H1 (cell line): ENCODE results near the gene ANKRD11. TPM values are rescaled to one million over a fixed set of nuclear protein-coding genes. Genes with fewer than 3 reads are reported as not detected.

Experiments used
- CTCF ChIA-PET: fragments of 300-600 bp; sonication (Branson Sonifier 250); formaldehyde crosslinking; loops from one replicate; lab custom pipeline; 2021; ENCODE audit not compliant: partially characterized antibody; lab: Charles Lee
- POLR2A ChIA-PET: fragments of 300-600 bp; sonication (Branson Sonifier 250); formaldehyde crosslinking; loops from one replicate; lab custom pipeline; 2021; ENCODE audit warnings: inconsistent platforms; ENCODE audit not compliant: partially characterized antibody; lab: Charles Lee
- DNase-seq, 2 experiments: peaks; one replicate each; pipeline versions ENCODE4 v3.0.0 to v3.0.0-alpha.2; 2010 to 2022; ENCODE audit warnings: low spot score in 2 of 2, low read depth in 1 of 2, mixed read lengths in 1 of 2
- FAIRE-seq: peaks from 2 replicates; lab custom pipeline; 2011; peaks lifted over from hg19 to GRCh38; lab: Jason Lieb, UNC
- H2AFZ ChIP-seq: 2 replicates; pipeline ENCODE4 v1.8.1; 2012; ENCODE audit warnings: low read length, inconsistent platforms
- H2AK5ac ChIP-seq: 2 replicates; pipeline ENCODE4 v1.6.1; 2013; ENCODE audit warnings: low read depth, low read length
- H2BK120ac ChIP-seq: replicated peaks from 2 replicates; pipeline ENCODE3; 2013; ENCODE audit warnings: low read depth, low read length, inconsistent platforms
- H2BK12ac ChIP-seq: 2 replicates; pipeline ENCODE4 v1.6.1; 2013; ENCODE audit warnings: low read depth, low read length
- H2BK15ac ChIP-seq: 2 replicates; pipeline ENCODE4 v1.6.1; 2013; ENCODE audit warnings: low read length
- H2BK20ac ChIP-seq: 2 replicates; pipeline ENCODE4 v1.6.1; 2013; ENCODE audit warnings: low read length
- H2BK5ac ChIP-seq: 2 replicates; pipeline ENCODE4 v1.6.1; 2013; ENCODE audit warnings: low read depth, low read length
- H3K14ac ChIP-seq: 2 replicates; pipeline ENCODE4 v1.6.1; 2013; ENCODE audit warnings: inconsistent platforms; ENCODE audit not compliant: insufficient read length
- H3K18ac ChIP-seq: 2 replicates; pipeline ENCODE4 v1.6.1; 2013; ENCODE audit warnings: low read length; ENCODE audit errors: extremely low read depth
- H3K23ac ChIP-seq: 2 replicates; pipeline ENCODE4 v1.6.1; 2013; ENCODE audit warnings: inconsistent platforms; ENCODE audit not compliant: insufficient read length
- H3K23me2 ChIP-seq: 2 replicates; pipeline ENCODE4 v1.6.1; 2013; ENCODE audit warnings: low read depth, low read length
- H3K27ac ChIP-seq: 2 replicates; pipeline ENCODE4 v1.6.1; 2011; ENCODE audit warnings: low read depth, low read length, inconsistent platforms
- H3K27me3 ChIP-seq, 4 experiments: replicated peaks in 1 of 4; 1 replicate in 1 of 4; 2 replicates in 3 of 4; pipeline versions ENCODE4 v1.6.1 to v1.8.1; 2011 to 2013; ENCODE audit warnings: low read length in 3 of 4, mild to moderate bottlenecking in 3 of 4, inconsistent platforms in 2 of 4, mixed read lengths in 2 of 4, moderate library complexity in 1 of 4; ENCODE audit not compliant: control insufficient read depth in 3 of 4, insufficient read depth in 3 of 4; ENCODE audit errors: extremely low read depth in 1 of 4
- H3K36me3 ChIP-seq, 4 experiments: 2 replicates each; pipeline versions ENCODE4 v1.6.1 to v1.8.1; 2011 to 2013; ENCODE audit warnings: mild to moderate bottlenecking in 4 of 4, low read length in 3 of 4, moderate library complexity in 2 of 4, control low read depth in 1 of 4, inconsistent platforms in 1 of 4; ENCODE audit not compliant: insufficient read depth in 4 of 4, control insufficient read depth in 2 of 4
- H3K4ac ChIP-seq: replicated peaks from 2 replicates; pipeline ENCODE3; 2013; ENCODE audit warnings: low read length, low read depth, mixed read lengths, inconsistent platforms; ENCODE audit not compliant: insufficient read length
- H3K4me1 ChIP-seq, 4 experiments: replicated peaks in 1 of 4; 1 replicate in 1 of 4; 2 replicates in 3 of 4; pipeline versions ENCODE4 v1.6.1 to v1.8.1; 2011 to 2013; ENCODE audit warnings: low read length in 3 of 4, inconsistent platforms in 2 of 4, mixed read lengths in 1 of 4; ENCODE audit not compliant: insufficient read depth in 4 of 4, control insufficient read depth in 3 of 4
- H3K4me2 ChIP-seq, 2 experiments: 2 replicates each; pipeline versions ENCODE4 v1.6.1 to v1.8.1; 2011 to 2013; ENCODE audit warnings: low read depth in 2 of 2, low read length in 2 of 2, control low read depth in 1 of 2, inconsistent platforms in 1 of 2, mild to moderate bottlenecking in 1 of 2; ENCODE audit not compliant: insufficient read depth in 1 of 2
- H3K4me3 ChIP-seq, 4 experiments: fragments of 200-600, 300-600 bp in 1 of 4; sonication (generic), shearing (Covaris generic), sonication (Bioruptor Twin) in 1 of 4; 2 replicates each; pipeline versions ENCODE4 v1.5.1 to v1.8.1; 2011 to 2016; ENCODE audit warnings: low read length in 4 of 4, low read depth in 3 of 4, control low read depth in 2 of 4, inconsistent platforms in 2 of 4, mild to moderate bottlenecking in 2 of 4, mixed read lengths in 1 of 4, moderate library complexity in 1 of 4; ENCODE audit not compliant: insufficient read depth in 2 of 4; ENCODE audit errors: extremely low read depth in 1 of 4
- H3K56ac ChIP-seq: replicated peaks from 2 replicates; pipeline ENCODE3; 2013; ENCODE audit warnings: low read depth, mild to moderate bottlenecking, mixed read lengths, low read length, inconsistent platforms; ENCODE audit not compliant: insufficient read length
- H3K79me1 ChIP-seq: 2 replicates; pipeline ENCODE4 v1.6.1; 2013; ENCODE audit warnings: low read depth, low read length, control low read depth
- H3K79me2 ChIP-seq, 2 experiments: 2 replicates each; pipeline versions ENCODE4 v1.6.1 to v1.8.1; 2012 to 2013; ENCODE audit warnings: low read length in 2 of 2, mild to moderate bottlenecking in 2 of 2, inconsistent platforms in 1 of 2; ENCODE audit not compliant: insufficient read depth in 2 of 2, control insufficient read depth in 1 of 2
- H3K9ac ChIP-seq, 4 experiments: replicated peaks in 1 of 4; 1 replicate in 1 of 4; 2 replicates in 3 of 4; pipeline versions ENCODE4 v1.6.1 to v1.8.1; 2011 to 2013; ENCODE audit warnings: low read depth in 3 of 4, low read length in 3 of 4, control low read depth in 2 of 4, mild to moderate bottlenecking in 2 of 4, moderate library complexity in 2 of 4, inconsistent platforms in 1 of 4; ENCODE audit errors: extremely low read depth in 1 of 4
- H3K9me3 ChIP-seq, 2 experiments: 2 replicates each; pipeline versions ENCODE4 v1.6.1 to v1.8.1; 2012 to 2013; ENCODE audit warnings: mild to moderate bottlenecking in 2 of 2, moderate library complexity in 2 of 2, control low read depth in 1 of 2, inconsistent platforms in 1 of 2, low read depth in 1 of 2, low read length in 1 of 2, mixed read lengths in 1 of 2; ENCODE audit not compliant: insufficient read depth in 2 of 2
- H4K20me1 ChIP-seq, 2 experiments: replicated peaks in 1 of 2; 2 replicates each; pipeline versions ENCODE3 to v1.8.1; 2011 to 2013; ENCODE audit warnings: inconsistent platforms in 2 of 2, low read length in 2 of 2, mild to moderate bottlenecking in 1 of 2; ENCODE audit not compliant: insufficient read depth in 2 of 2, control insufficient read depth in 1 of 2
- H4K5ac ChIP-seq: 2 replicates; pipeline ENCODE4 v1.6.1; 2013; ENCODE audit warnings: low read length, low read depth, mixed read lengths, inconsistent platforms; ENCODE audit not compliant: insufficient read length
- H4K8ac ChIP-seq: 2 replicates; pipeline ENCODE4 v1.8.0; 2013; ENCODE audit warnings: mild to moderate bottlenecking, moderate library complexity, low read length, inconsistent platforms; ENCODE audit not compliant: insufficient read depth; ENCODE audit errors: extremely low read depth
- H4K91ac ChIP-seq: replicated peaks from 2 replicates; pipeline ENCODE3; 2013; ENCODE audit warnings: low read length, mixed read lengths, inconsistent platforms; ENCODE audit not compliant: insufficient read length
- CHD1 ChIP-seq: IDR thresholded peaks from 2 replicates; pipeline ENCODE4 v1.6.1; 2012; ENCODE audit warnings: low read depth, low read length, improper control_type of control experiment
- CTBP2 ChIP-seq: IDR thresholded peaks from 2 replicates; pipeline ENCODE4 v1.7.0; 2011; ENCODE audit warnings: borderline replicate concordance, mild to moderate bottlenecking, moderate library complexity, mixed read lengths, low read length; ENCODE audit not compliant: insufficient read depth, insufficient read length
- CTCF ChIP-seq, 3 experiments: IDR thresholded peaks; 1 replicate in 2 of 3; 2 replicates in 1 of 3; pipeline versions ENCODE4 v1.5.1 to v1.6.1; 2011; ENCODE audit warnings: low read length in 3 of 3, mild to moderate bottlenecking in 3 of 3, inconsistent platforms in 2 of 3, low read depth in 1 of 3, moderate library complexity in 1 of 3; ENCODE audit not compliant: insufficient read depth in 1 of 3; ENCODE audit errors: control extremely low read depth in 1 of 3
- HDAC2 ChIP-seq, 2 experiments: fragments of 300-600 bp in 1 of 2; sonication (generic) in 1 of 2; IDR thresholded peaks; 2 replicates each; pipeline ENCODE4 v1.6.1; 2011 to 2012; ENCODE audit warnings: low read depth in 2 of 2, low read length in 2 of 2, mild to moderate bottlenecking in 2 of 2, moderate library complexity in 2 of 2, borderline replicate concordance in 1 of 2, inconsistent platforms in 1 of 2
- POLR2A ChIP-seq, 2 experiments: IDR thresholded peaks; 1 replicate in 1 of 2; 2 replicates in 1 of 2; pipeline ENCODE4 v1.6.1; 2011; ENCODE audit warnings: low read depth in 2 of 2, low read length in 2 of 2, mild to moderate bottlenecking in 2 of 2; ENCODE audit errors: control extremely low read depth in 1 of 2
- POU5F1 ChIP-seq: IDR thresholded peaks from 2 replicates; pipeline ENCODE4 v1.6.1; 2011; ENCODE audit warnings: low read depth, mild to moderate bottlenecking, low read length, moderate library complexity
- SRF ChIP-seq: IDR thresholded peaks from 2 replicates; pipeline ENCODE4 v1.6.1; 2011; ENCODE audit warnings: mild to moderate bottlenecking, low read depth, low read length, moderate library complexity
- TAF1 ChIP-seq: IDR thresholded peaks from 2 replicates; pipeline ENCODE4 v1.6.1; 2011; ENCODE audit warnings: mild to moderate bottlenecking, low read depth, low read length
- WGBS, 2 experiments: shearing (Covaris generic) in 1 of 2; methylation state at CpG; one replicate each; pipeline versions ENCODE4 v1.1.6 to v1.1.7; 2013 to 2015; ENCODE audit warnings: low lambda C conversion rate in 2 of 2, mixed read lengths in 2 of 2, inconsistent platforms in 1 of 2, low coverage in 1 of 2, missing lambda C conversion rate in 1 of 2; ENCODE audit not compliant: insufficient replicate concordance in 2 of 2, insufficient coverage in 1 of 2, insufficient read length in 1 of 2; ENCODE audit errors: extremely low coverage in 1 of 2, missing lambda C conversion rate in 1 of 2; 5-methylcytosine and 5-hydroxymethylcytosine counted together
- polyA plus RNA-seq, 7 experiments: library from polyadenylated mRNA; depleted of rRNA in 3 of 7; stranded (reverse) in 5 of 7; unstranded in 2 of 7; fragments of >200 nt in 5 of 7; fragments of 200-250 nt in 2 of 7; gene quantifications; 1 replicate in 5 of 7; 2 replicates in 1 of 7; 4 replicates in 1 of 7; pipeline versions ENCODE4 v1.2.1 to v1.2.3, GENCODE V29; 2011 to 2013; ENCODE audit warnings: missing spikeins in 2 of 7, mixed read lengths in 2 of 7
- total RNA-seq: library from RNA; stranded (reverse); fragmentation: NEBNext Ultra II Directional; extraction: Animal tissue kit (Norgen Biotek cat#: 25700); gene quantifications from 2 replicates; pipeline ENCODE4 v1.2.1, GENCODE V29; 2021

Gene ANKRD11
- total and polyA plus RNA-seq, 2 of the 8 experiments (the other 6 are each of a cell fraction or from before 2014, with no cell fraction given) = 46.5 to 142 TPM

GRCh38 chr16:89319886-89320781 lies 170.2 kb downstream of the ANKRD11 start:
- peaks cover 63% of the 10 kb centered on the region in 2 experiments for H4K20me1 ChIP-seq
- DNase-seq = no peak
- TF ChIP-seq CTBP2 (no peak), TAF1 (no peak), CHD1 (no peak), SRF (no peak), HDAC2 (IDR thresholded peaks at IDR 0.05; ENCODE audit: borderline replicate concordance in 1 of 2, low read depth in 2 of 2, low read length in 2 of 2) (no peak), POLR2A (IDR thresholded peaks at IDR 0.05; ENCODE audit: control extremely low read depth in 1 of 2, low read depth in 2 of 2, low read length in 2 of 2) (no peak), POU5F1 (no peak), CTCF (IDR thresholded peaks at IDR 0.05; ENCODE audit: control extremely low read depth in 1 of 3, insufficient read depth in 1 of 3, low read depth in 1 of 3, low read length in 3 of 3) (no peak)

More at GRCh38 chr16:89319886-89320781, 170.2 kb downstream of the ANKRD11 start:
- Histone ChIP-seq H2BK15ac (peak overlapping the region; percentile 23; the same call in 1 of the 2 replicates), H3K36me3 (peaks cover 0 to 5% (median 0%) of the 10 kb centered on the region in 4 experiments; a peak in 1 of 8 replicates), H3K4ac (no peak overlapping the region), H3K4me1 (peaks cover 13 to 66% (median 45%) of the 10 kb centered on the region in 4 experiments), H2BK12ac (peak overlapping the region; percentile 23; the same call in 1 of the 2 replicates), H2BK5ac (0 out of 2 replicates have a peak overlapping the region, but pooled peaks have one; percentile 69), H3K4me2 (no peak overlapping the region; a peak in 1 of 4 replicates), H4K5ac (no peak overlapping the region), H3K56ac (no peak overlapping the region), H2BK20ac (no peak overlapping the region), H2BK120ac (no peak overlapping the region), H3K23me2 (no peaks in the 10 kb centered on the region), H3K9me3 (no peaks in the 10 kb centered on the region), H4K91ac (no peak overlapping the region), H3K14ac (no peak overlapping the region), H3K9ac (no peak overlapping the region), H3K4me3 (no peak overlapping the region), H3K79me1 (peaks cover 47% of the 10 kb centered on the region), H2AK5ac (no peak overlapping the region), H3K18ac (no peak overlapping the region), H3K23ac (no peak overlapping the region), H3K27me3 (no peaks in the 10 kb centered on the region), H2AFZ (no peak overlapping the region), H4K8ac (0 out of 2 replicates have a peak overlapping the region, but pooled peaks have one; percentile 4), H3K27ac (0 out of 2 replicates have a peak overlapping the region, but pooled peaks have one; percentile 4), H3K79me2 (peaks cover 4 to 97% of the 10 kb centered on the region in 2 experiments)
- WGBS, 2 experiments = 88% methylated on average over 32 of the region's 32 CpGs; no CpG with 5 or more reads in 1 of the 2 experiments
- POLR2A ChIA-PET = no interaction called here
- CTCF ChIA-PET = interaction anchor here (0.6 to 2.2 kb wide), 6 partner anchors 10 to 107 kb away, joined by 3 to 17 read pairs (median 6); no protein-coding TSS in a partner anchor
- no peak for FAIRE-seq
